Upper lobe of left lung (tissue), 6 donors: Measurements from ENCODE around the gene CNKSR2. TPM values are rescaled to one million over a fixed set of nuclear protein-coding genes. Genes with fewer than 3 reads are reported as not detected.
"Not testable (repeated sequence)": the region's sequence is repeated elsewhere in the genome, so short reads cannot be mapped to it uniquely, and the experiment has no call there.

Experiments
- ATAC-seq, 2 donors: fragments of 200-7000 bp; cut with Tn5 transposase; one replicate each; pipeline ENCODE4 v1.9.1; 2022; ENCODE audit warnings: mild to moderate bottlenecking in 2 of 2, moderate library complexity in 2 of 2; ENCODE audit not compliant: low FRiP score in 2 of 2
- DNase-seq, 2 donors: peaks; one replicate each; pipeline ENCODE4 v3.0.0-alpha.2; 2019 to 2020
- H3K27ac ChIP-seq, 4 donors: fragments of 200-600 bp; sonication (generic); one replicate each; pipeline ENCODE4 v1.5.1; 2016 to 2019
- H3K27me3 ChIP-seq, 4 donors: fragments of 200-600 bp; sonication (generic); one replicate each; pipeline ENCODE4 v1.5.1; 2017 to 2019
- H3K36me3 ChIP-seq, 4 donors: fragments of 200-600 bp; sonication (generic); one replicate each; pipeline ENCODE4 v1.5.1; 2016 to 2019
- H3K4me1 ChIP-seq, 4 donors: fragments of 200-600 bp; sonication (generic); one replicate each; pipeline ENCODE4 v1.5.1; 2018 to 2019
- H3K4me3 ChIP-seq, 4 donors: fragments of 200-600 bp; sonication (generic); one replicate each; pipeline ENCODE4 v1.5.1; 2017 to 2019; ENCODE audit warnings: mild to moderate bottlenecking in 2 of 4, moderate library complexity in 1 of 4
- H3K9me3 ChIP-seq, 4 donors: fragments of 200-600 bp; sonication (generic); one replicate each; pipeline ENCODE4 v1.5.1; 2018 to 2019
- CTCF ChIP-seq, 6 experiments: fragments of 450-650 bp in 4 of 6; fragments of 200-600 bp in 2 of 6; sonication (generic) in 2 of 6; IDR thresholded peaks; one replicate each; pipeline ENCODE4 v1.5.1; 2016 to 2019; ENCODE audit warnings: antibody characterized with exemption in 6 of 6
- EP300 ChIP-seq, 4 donors: sonication (generic); formaldehyde crosslinking; IDR thresholded peaks; one replicate each; pipeline ENCODE4 v1.5.1; 2017; ENCODE audit warnings: antibody characterized with exemption in 4 of 4, control low read depth in 2 of 4
- POLR2A ChIP-seq, 4 donors: fragments of 450-650 bp; IDR thresholded peaks; one replicate each; pipeline ENCODE4 v1.5.1; 2016 to 2017; ENCODE audit warnings: antibody characterized with exemption in 4 of 4, mild to moderate bottlenecking in 2 of 4
- POLR2AphosphoS5 ChIP-seq, 2 donors: sonication (generic); formaldehyde crosslinking; IDR thresholded peaks; one replicate each; pipeline ENCODE4 v1.5.1; 2017; ENCODE audit warnings: antibody characterized with exemption in 2 of 2
- WGBS, 2 donors: methylation state at CpG; one replicate each; pipeline ENCODE4 v1.1.5; 2017 to 2018; 5-methylcytosine and 5-hydroxymethylcytosine counted together
- total RNA-seq, 6 donors: library from RNA; depleted of rRNA in 4 of 6; stranded (reverse); fragments of >200 nt in 4 of 6; gene quantifications; one replicate each; pipeline versions ENCODE4 v1.1.0 to v1.2.1, GENCODE V29; 2016 to 2021
- donor health status: DM: no; HTN: no; CAD: no; lungs with moderate emphysema.
- donor health status: DM: no; HTN: yes; CAD: no; lungs with severe emphysema.

The CNKSR2 gene
- total RNA-seq, 6 donors from 2014 or later = 4.0 to 14.5 (median 7.0) TPM

GRCh38 chrX:21529771-21530170 lies 155.6 kb downstream of the CNKSR2 start:
- WGBS, 2 donors = 50 to 71% methylated on average over 2 of the region's 2 CpGs
- Histone ChIP-seq H3K27me3 (no peaks in the 10 kb centered on the region), H3K4me3 (no peak overlapping the region), H3K9me3 (no peaks in the 10 kb centered on the region), H3K36me3 (no peaks in the 10 kb centered on the region), H3K27ac (no peak overlapping the region), H3K4me1 (no peaks in the 10 kb centered on the region)
- no peak for DNase-seq
- TF ChIP-seq POLR2A (IDR thresholded peaks at IDR 0.05) = no peak
- ATAC-seq = no peak

GRCh38 chrX:21544642-21545041 lies 170.4 kb downstream of the CNKSR2 start:
- ATAC-seq, H3K9me3 ChIP-seq, DNase-seq, H3K27ac ChIP-seq, H3K4me3 ChIP-seq, H3K4me1 ChIP-seq, H3K27me3 ChIP-seq, H3K36me3 ChIP-seq: not testable (repeated sequence)
- WGBS, 2 donors = 89% methylated on average over 10 of the region's 10 CpGs; no CpG with 5 or more reads in 1 of the 2 donors

GRCh38 chrX:21559417-21559816 lies 185.2 kb downstream of the CNKSR2 start:
- no peak overlapping the region for H3K27ac ChIP-seq
- WGBS, 2 donors = 60 to 67% methylated on average over 1 to 2 of the region's 2 CpGs
- ATAC-seq (no peak), DNase-seq (no peak)
- no peaks in the 10 kb centered on the region for H3K36me3 ChIP-seq
- TF ChIP-seq EP300 (IDR thresholded peaks at IDR 0.05) = no peak
- no peak for TF ChIP-seq POLR2AphosphoS5 (IDR thresholded peaks at IDR 0.05)
- no peak for TF ChIP-seq CTCF (IDR thresholded peaks at IDR 0.05)
- TF ChIP-seq POLR2A (IDR thresholded peaks at IDR 0.05) = no peak
- H3K27me3 ChIP-seq = no peaks in the 10 kb centered on the region
- no peak overlapping the region for H3K4me3 ChIP-seq
- no peaks in the 10 kb centered on the region for H3K9me3 ChIP-seq
- no peaks in the 10 kb centered on the region for H3K4me1 ChIP-seq

- H3K4me3 ChIP-seq = no peak overlapping the region
- no peaks in the 10 kb centered on the region for H3K36me3 ChIP-seq
- no peaks in the 10 kb centered on the region for H3K9me3 ChIP-seq
- TF ChIP-seq CTCF (IDR thresholded peaks at IDR 0.05) = no peak
- no peak for TF ChIP-seq POLR2AphosphoS5 (IDR thresholded peaks at IDR 0.05)
- TF ChIP-seq EP300 (IDR thresholded peaks at IDR 0.05) = no peak
- TF ChIP-seq POLR2A (IDR thresholded peaks at IDR 0.05) = no peak
- no peak overlapping the region for H3K27ac ChIP-seq
- DNase-seq (no peak), ATAC-seq (no peak)
- H3K4me1 ChIP-seq = no peaks in the 10 kb centered on the region
- 75 to 85% methylated on average over 3 of the region's 3 CpGs for WGBS, 2 donors
- H3K27me3 ChIP-seq = no peaks in the 10 kb centered on the region
These were observed 190.8 kb downstream of the CNKSR2 start for GRCh38 chrX:21565025-21565424.

- Histone ChIP-seq H3K27ac (no peak overlapping the region), H3K27me3 (no peaks in the 10 kb centered on the region), H3K4me3 (no peak overlapping the region), H3K36me3 (no peaks in the 10 kb centered on the region), H3K9me3 (peaks cover 0 to 10% (median 0%) of the 10 kb centered on the region in 4 donors), H3K4me1 (no peaks in the 10 kb centered on the region)
- 88 to 91% methylated on average over 1 of the region's 1 CpG for WGBS, 2 donors
- TF ChIP-seq POLR2A (IDR thresholded peaks at IDR 0.05) = no peak
- TF ChIP-seq POLR2AphosphoS5 (IDR thresholded peaks at IDR 0.05) = no peak
- TF ChIP-seq CTCF (IDR thresholded peaks at IDR 0.05) = no peak
- TF ChIP-seq EP300 (IDR thresholded peaks at IDR 0.05) = no peak
- no peak for DNase-seq
- ATAC-seq = no peak
These were observed 200.6 kb downstream of the CNKSR2 start for GRCh38 chrX:21574793-21575192.

GRCh38 chrX:21581479-21581878 lies 207.3 kb downstream of the CNKSR2 start:
- TF ChIP-seq POLR2AphosphoS5 (IDR thresholded peaks at IDR 0.05) (no peak), CTCF (IDR thresholded peaks at IDR 0.05) (no peak), POLR2A (IDR thresholded peaks at IDR 0.05) (no peak), EP300 (IDR thresholded peaks at IDR 0.05) (no peak)
- no peaks in the 10 kb centered on the region for H3K9me3 ChIP-seq
- H3K27me3 ChIP-seq = no peaks in the 10 kb centered on the region
- H3K36me3 ChIP-seq = no peaks in the 10 kb centered on the region
- ATAC-seq (no peak), DNase-seq (no peak)
- H3K27ac ChIP-seq = no peak overlapping the region
- no peaks in the 10 kb centered on the region for H3K4me1 ChIP-seq
- no peak overlapping the region for H3K4me3 ChIP-seq
- WGBS, 2 donors = 79 to 94% methylated on average over 3 of the region's 3 CpGs
